Measurements from ENCODE around the gene OR2D3.

Gene OR2D3

DNA sequence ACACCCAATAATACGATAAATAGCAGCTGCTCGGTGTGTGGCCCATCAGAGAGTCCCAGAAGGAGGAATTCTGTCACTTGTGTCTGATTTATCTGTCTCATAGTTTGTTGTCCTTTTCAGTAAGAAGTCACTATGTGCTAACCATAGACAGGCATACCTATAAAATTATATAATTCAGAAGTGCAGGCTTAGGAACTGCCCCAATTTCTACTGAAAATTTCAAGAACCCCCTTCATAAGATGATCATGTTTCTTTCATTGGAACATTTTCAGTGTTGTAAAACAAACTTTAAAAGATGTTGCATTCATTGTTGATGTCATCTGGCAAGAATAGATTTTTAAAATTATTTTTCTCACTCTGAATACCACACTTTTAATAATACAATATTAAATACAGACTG, 28.4 kb upstream of the OR2D3 start, which contains the start of gene OR2D2:
Gene OR2D2 (minus strand): TSS at position 101 of the 400 bp plus-strand sequence. CDS start 0 bp downstream, at position 101.
- TF ChIP-seq, protein P1, sequence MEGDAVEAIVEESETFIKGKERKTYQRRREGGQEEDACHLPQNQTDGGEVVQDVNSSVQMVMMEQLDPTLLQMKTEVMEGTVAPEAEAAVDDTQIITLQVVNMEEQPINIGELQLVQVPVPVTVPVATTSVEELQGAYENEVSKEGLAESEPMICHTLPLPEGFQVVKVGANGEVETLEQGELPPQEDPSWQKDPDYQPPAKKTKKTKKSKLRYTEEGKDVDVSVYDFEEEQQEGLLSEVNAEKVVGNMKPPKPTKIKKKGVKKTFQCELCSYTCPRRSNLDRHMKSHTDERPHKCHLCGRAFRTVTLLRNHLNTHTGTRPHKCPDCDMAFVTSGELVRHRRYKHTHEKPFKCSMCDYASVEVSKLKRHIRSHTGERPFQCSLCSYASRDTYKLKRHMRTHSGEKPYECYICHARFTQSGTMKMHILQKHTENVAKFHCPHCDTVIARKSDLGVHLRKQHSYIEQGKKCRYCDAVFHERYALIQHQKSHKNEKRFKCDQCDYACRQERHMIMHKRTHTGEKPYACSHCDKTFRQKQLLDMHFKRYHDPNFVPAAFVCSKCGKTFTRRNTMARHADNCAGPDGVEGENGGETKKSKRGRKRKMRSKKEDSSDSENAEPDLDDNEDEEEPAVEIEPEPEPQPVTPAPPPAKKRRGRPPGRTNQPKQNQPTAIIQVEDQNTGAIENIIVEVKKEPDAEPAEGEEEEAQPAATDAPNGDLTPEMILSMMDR (IDR thresholded peaks at IDR 0.05) = no peak

DNA sequence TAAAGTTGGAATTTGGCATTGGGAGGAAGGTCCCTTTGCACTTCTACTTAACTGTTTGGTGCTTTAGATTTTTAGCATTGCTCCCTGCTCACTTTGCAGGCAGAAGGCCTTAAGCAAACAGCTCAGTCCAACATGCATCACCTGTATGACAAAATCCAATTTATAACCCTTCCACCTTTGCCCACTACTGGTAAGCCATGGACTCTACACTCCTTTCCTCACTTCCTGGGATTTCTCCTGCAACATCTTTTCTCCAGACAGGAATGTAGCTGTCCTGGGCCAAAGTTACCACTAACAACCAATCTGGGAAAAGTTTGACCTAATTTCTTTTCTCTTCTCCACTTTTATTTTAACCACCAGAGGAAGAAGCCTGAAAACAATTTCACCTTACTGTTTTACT, 26.7 kb upstream of the OR2D3 start:
- TF ChIP-seq, protein P1 (IDR thresholded peaks at IDR 0.05) = no peak

DNA sequence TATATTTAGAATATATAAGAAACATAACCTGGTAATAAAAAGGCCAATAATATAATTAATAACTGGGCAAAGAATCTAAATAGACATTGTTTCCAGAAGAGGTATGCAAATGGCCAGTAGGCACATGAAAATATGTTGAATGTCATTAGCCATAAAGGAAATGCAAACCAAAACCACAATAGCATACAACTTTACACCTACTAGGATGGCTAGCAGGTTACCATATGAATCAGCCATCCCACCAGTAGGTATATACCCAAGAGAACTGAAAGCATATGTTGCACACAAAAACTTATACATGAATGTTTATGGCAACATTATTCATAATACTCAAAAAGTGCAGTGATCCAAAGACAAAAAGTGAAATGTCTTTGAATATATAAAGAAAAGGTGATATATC, 25.8 kb upstream of the OR2D3 start:
- TF ChIP-seq, protein P1 (IDR thresholded peaks at IDR 0.05) = no peak

DNA sequence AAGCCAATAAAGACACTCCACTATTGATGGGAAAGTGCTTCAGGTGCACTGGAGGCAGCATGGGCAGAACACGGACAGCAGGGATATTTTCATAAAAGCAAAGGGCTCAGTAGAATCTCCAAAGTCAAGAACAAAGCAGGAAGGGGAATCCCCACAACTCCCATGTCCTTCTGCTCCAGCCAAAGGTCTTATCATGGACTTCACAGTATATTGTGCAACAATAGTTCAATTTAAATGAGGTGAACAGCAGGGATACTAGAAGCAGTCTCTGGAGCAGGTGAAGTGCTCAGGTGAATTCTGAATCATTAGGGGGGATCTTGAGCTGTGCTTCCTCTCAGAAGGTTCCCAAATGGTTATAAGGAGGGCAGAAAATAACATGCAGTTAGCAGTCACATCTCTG, 21.9 kb upstream of the OR2D3 start:
- TF ChIP-seq, protein P1 (IDR thresholded peaks at IDR 0.05) = no peak

DNA sequence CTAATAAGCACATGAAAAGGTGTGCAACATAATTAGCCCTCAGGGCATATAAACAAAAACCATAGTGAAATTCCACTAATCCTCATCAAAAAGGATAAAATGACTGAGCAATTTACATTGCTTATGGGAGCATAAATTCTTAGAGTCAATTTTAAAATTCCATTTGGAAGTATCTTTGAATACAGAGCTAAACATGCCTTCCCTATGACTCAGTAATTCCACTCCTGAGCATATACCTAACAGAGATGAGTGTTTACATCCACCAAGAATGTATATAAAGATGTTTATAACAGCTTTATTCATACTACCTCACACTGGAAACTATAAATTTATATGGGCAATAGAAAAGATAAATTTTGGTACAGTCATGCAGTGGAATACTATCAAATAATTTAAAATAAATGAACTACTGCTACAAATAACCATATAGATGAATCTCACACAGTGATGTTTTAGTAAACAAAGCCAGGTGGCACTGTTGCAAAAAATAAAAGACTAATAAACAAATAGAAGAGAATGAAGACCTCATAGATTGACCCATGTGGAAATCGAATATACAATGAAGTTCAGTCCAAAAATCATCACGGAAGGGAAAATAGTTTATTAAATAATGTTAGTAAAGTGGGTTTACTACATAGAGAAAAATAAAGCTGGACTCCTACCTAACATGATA, 20.3 kb upstream of the OR2D3 start:
- TF ChIP-seq, protein P1 (IDR thresholded peaks at IDR 0.05) = 0 out of 2 replicates have a peak, but pooled peaks have one; percentile 15

DNA sequence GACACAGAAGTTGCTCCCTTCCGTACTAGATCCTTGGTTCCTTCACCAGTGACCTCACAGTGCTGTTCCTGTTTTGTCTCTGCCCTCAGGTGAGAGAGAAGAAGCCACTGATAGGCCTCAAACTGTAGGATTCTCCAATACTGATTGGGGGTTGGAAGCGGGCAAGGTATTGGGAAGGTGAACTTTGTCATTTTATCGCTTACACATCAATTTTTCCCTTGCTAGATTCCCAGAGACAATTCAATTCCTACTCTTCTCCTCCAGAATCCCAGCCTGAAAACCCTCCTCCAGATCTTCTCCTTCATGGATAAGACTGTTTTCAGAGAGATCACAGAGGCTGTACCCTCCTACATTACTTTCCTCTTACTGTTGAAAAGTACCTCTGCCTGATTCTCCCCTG, 9.4 kb upstream of the OR2D3 start:
- TF ChIP-seq, protein P1 (IDR thresholded peaks at IDR 0.05) = no peak

DNA sequence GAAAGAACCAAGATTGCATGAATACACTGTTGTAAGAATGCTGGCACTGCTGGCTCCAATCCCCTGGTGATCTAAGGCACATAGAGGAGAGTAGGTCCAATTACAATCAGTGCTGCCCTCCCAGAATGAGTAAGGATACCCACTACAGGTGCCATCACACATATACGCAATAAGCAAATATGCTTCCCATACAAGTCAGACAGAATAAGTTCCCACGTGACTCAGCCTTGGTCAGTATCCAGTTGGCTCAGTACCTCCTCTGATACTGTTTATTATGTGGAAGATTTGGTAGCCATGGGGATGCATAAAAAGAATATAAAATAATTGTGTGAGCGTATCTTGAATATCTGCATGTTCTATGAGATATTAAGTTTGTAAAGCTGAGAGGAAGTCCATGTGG, 8.9 kb upstream of the OR2D3 start:
- TF ChIP-seq, protein P1 (IDR thresholded peaks at IDR 0.05) = no peak

DNA sequence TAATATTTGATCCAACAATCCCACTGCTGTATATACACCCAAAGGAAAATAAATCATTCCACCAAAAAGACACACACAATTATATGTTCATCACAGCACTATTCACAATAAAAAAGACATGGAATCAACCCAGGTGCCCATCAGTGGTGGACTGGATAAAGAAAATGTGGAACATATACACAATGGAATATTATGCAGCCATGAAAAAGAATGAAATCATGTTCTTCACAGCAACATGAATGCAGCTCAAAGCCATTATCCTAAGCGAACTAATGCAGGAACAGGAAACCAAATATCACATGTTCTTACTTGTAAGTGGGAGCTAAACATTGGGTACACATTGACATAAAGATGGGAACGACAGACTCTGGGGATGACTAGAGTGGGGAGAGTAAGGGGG, 1.1 kb upstream of the OR2D3 start:
- TF ChIP-seq, protein P1 (IDR thresholded peaks at IDR 0.05) = no peak

All from LNCAP (cell line).